Measurements from ENCODE around the gene OR6C4.
"Not testable (repeated sequence)": the region's sequence is repeated elsewhere in the genome, so short reads cannot be mapped to it uniquely, and the experiment has no call there.

OR6C4 gene

GRCh38 chr12:55549302-55549701 is at the start of gene OR6C4:
Gene OR6C4 (plus strand): TSS chr12:55549602. CDS start chr12:55551227, 1,625 bp downstream.
- DNase-seq = no peak

GRCh38 chr12:55499810-55500252 is 49.6 kb upstream of the OR6C4 start:
- DNase-seq = no peak

- DNase-seq = no peak
Observed at GRCh38 chr12:55501601-55502000, 47.8 kb upstream of the OR6C4 start.

GRCh38 chr12:55515696-55516095 is 33.7 kb upstream of the OR6C4 start:
- no peak for DNase-seq

- no peak for DNase-seq
Observed at GRCh38 chr12:55516391-55516790, 33.0 kb upstream of the OR6C4 start.

GRCh38 chr12:55548235-55548634 is 1.2 kb upstream of the OR6C4 start:
- not testable (repeated sequence) for DNase-seq

GRCh38 chr12:55548756-55549155 is 646 bp upstream of the OR6C4 start:
- no peak for DNase-seq

GRCh38 chr12:55554296-55554695 is 4.9 kb downstream of the OR6C4 start:
- no peak for DNase-seq

GRCh38 chr12:55570060-55570459 is 20.7 kb downstream of the OR6C4 start:
- not testable (repeated sequence) for DNase-seq

GRCh38 chr12:55570689-55571088 is 21.3 kb downstream of the OR6C4 start:
- not testable (repeated sequence) for DNase-seq

- DNase-seq = no peak
Observed at GRCh38 chr12:55572168-55572567, 22.8 kb downstream of the OR6C4 start, which contains the start of gene OR2AP1. Gene OR2AP1 (plus strand): TSS chr12:55572468. CDS start chr12:55574415, 1,947 bp downstream.

GRCh38 chr12:55582066-55582465 is 32.7 kb downstream of the OR6C4 start:
- DNase-seq = no peak

- DNase-seq = no peak
Observed at GRCh38 chr12:55585817-55586216, 36.4 kb downstream of the OR6C4 start.

- not testable (repeated sequence) for DNase-seq
Observed at GRCh38 chr12:55590152-55590551, 40.8 kb downstream of the OR6C4 start.

All from NCI-H524 treated with DMSO at 0.1 percent for 48 hours (cell line).